ENCODE measurements around the gene PIGC. TPM values are rescaled to one million over a fixed set of nuclear protein-coding genes. Genes with fewer than 3 reads are reported as not detected.
A peak's percentile ranks its signal among the peaks of the same experiment; 100 is the strongest.

Gene PIGC
- total RNA-seq, 1 donor from 2014 or later = 28.0 TPM

DNA sequence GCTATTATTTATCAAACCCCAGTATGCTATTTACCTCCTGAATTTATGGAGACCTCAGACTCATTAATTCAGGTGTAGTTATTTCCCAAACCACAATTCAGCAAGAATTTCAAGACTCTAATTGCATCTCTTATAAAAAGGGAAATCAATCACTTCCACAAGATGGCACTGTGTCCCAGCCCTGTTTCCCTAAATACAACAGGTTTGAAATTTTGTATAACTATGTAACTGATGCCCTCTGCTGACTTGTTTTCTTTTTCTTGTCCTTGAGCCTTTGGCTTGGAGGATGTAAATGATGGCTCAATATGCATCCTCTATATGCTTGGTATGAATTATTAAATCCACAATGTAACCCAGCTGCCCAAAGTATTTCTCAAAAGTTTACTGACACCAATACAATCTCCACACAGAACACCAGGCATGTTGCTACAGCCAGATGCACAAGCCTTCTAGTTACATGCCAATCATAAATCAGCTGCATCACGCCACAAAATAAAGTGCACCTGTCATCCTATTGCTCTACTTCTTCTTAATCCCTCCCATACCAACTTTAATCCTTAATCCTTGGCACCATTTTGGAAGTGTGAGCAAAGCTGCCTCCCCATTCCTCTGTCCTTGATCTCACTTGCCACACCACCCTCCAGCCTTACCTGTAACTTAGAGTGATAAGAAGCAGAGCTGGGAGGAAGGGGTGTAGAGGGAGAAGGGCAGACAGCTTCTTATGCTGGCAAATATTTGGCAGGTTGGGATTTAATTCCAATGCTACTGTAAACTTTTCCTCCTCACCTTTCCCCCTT, 14.3 kb downstream of the PIGC start:
- no peaks in the 10 kb centered on the region for H3K27me3 ChIP-seq (ENCODE audit: control insufficient read depth, insufficient read depth, low read length)
- DNase-seq (ENCODE audit: low read depth) = no peak
- H3K36me3 ChIP-seq (ENCODE audit: control insufficient read depth, insufficient read depth, low read length) = no peaks in the 10 kb centered on the region
- TF ChIP-seq, protein P1, sequence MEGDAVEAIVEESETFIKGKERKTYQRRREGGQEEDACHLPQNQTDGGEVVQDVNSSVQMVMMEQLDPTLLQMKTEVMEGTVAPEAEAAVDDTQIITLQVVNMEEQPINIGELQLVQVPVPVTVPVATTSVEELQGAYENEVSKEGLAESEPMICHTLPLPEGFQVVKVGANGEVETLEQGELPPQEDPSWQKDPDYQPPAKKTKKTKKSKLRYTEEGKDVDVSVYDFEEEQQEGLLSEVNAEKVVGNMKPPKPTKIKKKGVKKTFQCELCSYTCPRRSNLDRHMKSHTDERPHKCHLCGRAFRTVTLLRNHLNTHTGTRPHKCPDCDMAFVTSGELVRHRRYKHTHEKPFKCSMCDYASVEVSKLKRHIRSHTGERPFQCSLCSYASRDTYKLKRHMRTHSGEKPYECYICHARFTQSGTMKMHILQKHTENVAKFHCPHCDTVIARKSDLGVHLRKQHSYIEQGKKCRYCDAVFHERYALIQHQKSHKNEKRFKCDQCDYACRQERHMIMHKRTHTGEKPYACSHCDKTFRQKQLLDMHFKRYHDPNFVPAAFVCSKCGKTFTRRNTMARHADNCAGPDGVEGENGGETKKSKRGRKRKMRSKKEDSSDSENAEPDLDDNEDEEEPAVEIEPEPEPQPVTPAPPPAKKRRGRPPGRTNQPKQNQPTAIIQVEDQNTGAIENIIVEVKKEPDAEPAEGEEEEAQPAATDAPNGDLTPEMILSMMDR (IDR thresholded peaks at IDR 0.05; ENCODE audit: insufficient read depth, low read length, poor library complexity, severe bottlenecking) = peak; percentile 74
- no peak overlapping the region for H3K4me3 ChIP-seq (ENCODE audit: low read depth, low read length)

DNA sequence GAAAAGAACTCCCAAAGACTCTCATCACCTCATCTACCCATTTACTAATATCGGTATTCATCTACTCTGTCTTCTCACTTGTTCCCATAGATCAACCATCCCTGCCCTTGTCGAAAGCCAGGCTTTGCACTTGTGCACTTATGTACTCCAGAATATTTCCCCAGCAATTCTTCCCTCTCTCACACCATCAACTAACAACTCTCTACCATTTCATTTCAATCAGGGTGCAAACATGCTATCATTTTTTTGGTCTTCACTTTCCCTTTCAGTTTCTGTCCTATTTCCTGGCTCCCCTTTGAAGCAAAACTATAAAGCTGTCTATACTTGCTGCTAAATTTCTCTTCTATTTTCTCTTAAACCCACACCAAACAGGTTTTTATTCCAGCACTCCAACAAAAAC, 16.7 kb downstream of the PIGC start:
- Histone ChIP-seq H3K4me3 (ENCODE audit: low read depth, low read length) (no peak overlapping the region), H3K27me3 (ENCODE audit: control insufficient read depth, insufficient read depth, low read length) (no peaks in the 10 kb centered on the region), H3K36me3 (ENCODE audit: control insufficient read depth, insufficient read depth, low read length) (no peaks in the 10 kb centered on the region)
- TF ChIP-seq, protein P1 (IDR thresholded peaks at IDR 0.05; ENCODE audit: insufficient read depth, low read length, poor library complexity, severe bottlenecking) = no peak
- DNase-seq (ENCODE audit: low read depth) = no peak

DNA sequence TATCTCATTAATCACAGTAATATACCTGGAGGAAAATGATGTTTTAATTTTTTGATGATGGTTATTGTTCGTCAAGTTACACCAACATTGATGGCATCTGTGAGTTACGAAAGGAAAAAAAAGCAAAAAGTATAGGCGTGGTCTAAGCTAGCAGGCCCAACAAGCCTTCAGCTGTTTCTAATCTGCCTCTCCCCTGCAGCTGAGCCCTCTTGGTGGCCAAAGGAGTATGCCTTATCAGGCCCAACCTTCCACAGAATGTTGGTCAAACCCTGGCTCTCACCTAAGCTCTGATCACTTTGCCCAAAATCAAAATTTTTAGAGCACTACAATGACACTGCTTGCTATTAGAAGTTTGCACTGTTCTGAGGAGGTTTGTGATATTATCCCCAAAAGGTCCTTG, 18.5 kb downstream of the PIGC start:
- no peak overlapping the region for H3K4me3 ChIP-seq (ENCODE audit: low read depth, low read length)
- DNase-seq (ENCODE audit: low read depth) = no peak
- TF ChIP-seq, protein P1 (IDR thresholded peaks at IDR 0.05; ENCODE audit: insufficient read depth, low read length, poor library complexity, severe bottlenecking) = no peak
- no peaks in the 10 kb centered on the region for H3K27me3 ChIP-seq (ENCODE audit: control insufficient read depth, insufficient read depth, low read length)
- no peaks in the 10 kb centered on the region for H3K36me3 ChIP-seq (ENCODE audit: control insufficient read depth, insufficient read depth, low read length)

DNA sequence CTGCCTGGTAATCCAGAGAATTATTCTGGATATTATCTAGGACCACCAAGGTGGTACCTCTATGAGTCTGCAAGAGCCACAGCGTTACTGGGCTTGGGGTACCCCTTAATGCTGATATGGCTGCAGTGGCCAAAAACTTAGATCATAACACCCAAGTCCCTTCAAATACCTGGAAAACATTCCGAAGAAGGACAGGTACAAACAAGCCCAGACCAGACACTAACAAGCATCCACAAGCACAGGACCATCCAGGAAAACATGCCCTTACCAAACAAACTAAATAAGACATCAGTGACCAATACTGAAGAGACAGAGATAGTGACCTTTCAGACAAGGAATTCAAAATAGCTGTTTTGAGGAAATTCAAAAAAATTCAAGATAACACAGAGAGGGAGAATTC, 20.5 kb downstream of the PIGC start:
- Histone ChIP-seq H3K4me3 (ENCODE audit: low read depth, low read length) (no peak overlapping the region), H3K36me3 (ENCODE audit: control insufficient read depth, insufficient read depth, low read length) (no peaks in the 10 kb centered on the region), H3K27me3 (ENCODE audit: control insufficient read depth, insufficient read depth, low read length) (no peaks in the 10 kb centered on the region)
- TF ChIP-seq, protein P1 (IDR thresholded peaks at IDR 0.05; ENCODE audit: insufficient read depth, low read length, poor library complexity, severe bottlenecking) = no peak
- no peak for DNase-seq (ENCODE audit: low read depth)

DNA sequence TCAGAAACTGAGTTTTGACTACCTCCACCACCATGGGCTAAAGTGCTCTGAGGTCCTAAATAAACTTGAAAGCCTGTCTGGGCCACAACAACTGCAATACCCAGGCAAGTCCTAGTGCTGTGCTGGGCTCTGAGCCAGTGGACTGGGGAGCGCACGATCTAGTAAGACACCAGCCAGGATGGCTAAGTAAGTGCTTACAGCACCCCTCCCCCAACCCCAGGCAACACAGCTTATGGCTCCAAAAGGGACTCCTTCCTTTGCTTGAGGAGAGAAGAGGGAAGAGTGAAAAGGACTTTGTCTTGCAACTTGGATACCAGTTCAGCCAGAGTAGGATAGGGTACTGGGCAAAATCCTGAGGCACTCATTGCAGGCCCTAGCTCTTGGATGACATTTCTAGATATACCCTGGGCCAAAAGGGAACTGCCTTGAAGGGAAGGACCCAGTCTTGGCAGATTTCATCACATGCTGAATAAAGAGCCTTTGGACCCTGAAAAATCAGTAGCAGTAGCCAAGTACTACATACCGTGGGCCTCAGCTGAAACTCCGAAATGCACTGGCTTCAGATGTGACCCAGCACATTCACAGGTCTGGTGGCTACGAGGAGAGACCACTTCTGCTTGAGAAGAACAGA, 21.8 kb downstream of the PIGC start:
- Histone ChIP-seq H3K36me3 (ENCODE audit: control insufficient read depth, insufficient read depth, low read length) (no peaks in the 10 kb centered on the region), H3K27me3 (ENCODE audit: control insufficient read depth, insufficient read depth, low read length) (no peaks in the 10 kb centered on the region), H3K4me3 (ENCODE audit: low read depth, low read length) (no peak overlapping the region)
- DNase-seq (ENCODE audit: low read depth) = no peak
- TF ChIP-seq, protein P1 (IDR thresholded peaks at IDR 0.05; ENCODE audit: insufficient read depth, low read length, poor library complexity, severe bottlenecking) = no peak
